K562 (cell line): ENCODE measurements around the gene TLR5. TPM values are rescaled to one million over a fixed set of nuclear protein-coding genes. Genes with fewer than 3 reads are reported as not detected.

Experiments
- BRD9 ChIP-seq: fragments of 450-650 bp; IDR thresholded peaks from 2 replicates; pipeline ENCODE4 v1.6.1; 2018; ENCODE audit warnings: low read depth; ENCODE audit not compliant: partially characterized antibody
- CLOCK ChIP-seq: fragments of 250-450 bp; sonication (Bioruptor Pico); IDR thresholded peaks from 2 replicates; pipeline ENCODE4 v1.4.0; 2020; ENCODE audit warnings: mild to moderate bottlenecking, moderate library complexity, borderline replicate concordance
- MTF1 ChIP-seq: fragments of 250-450 bp; sonication (Bioruptor Pico); IDR thresholded peaks from 2 replicates; pipeline ENCODE4 v1.9.0; 2021; ENCODE audit warnings: moderate library complexity, mild to moderate bottlenecking, inconsistent platforms, borderline replicate concordance
- NR2C2 ChIP-seq, 2 experiments: fragments of 200-800 bp in 1 of 2; sonication (Bioruptor generic) in 1 of 2; sonication (generic) in 1 of 2; formaldehyde crosslinking in 1 of 2; IDR thresholded peaks; 2 replicates each; pipeline versions ENCODE4 v1.6.1 to v1.8.0; 2016 to 2022; ENCODE audit warnings: mild to moderate bottlenecking in 1 of 2, missing compliant biosample characterization in 1 of 2, missing genetic modification characterization in 1 of 2, missing genetic modification reagents in 1 of 2
- PPARD ChIP-seq: fragments of 250-450 bp; sonication (Bioruptor Pico); IDR thresholded peaks from 2 replicates; pipeline ENCODE4 v1.8.0; 2022; ENCODE audit warnings: inconsistent platforms, mild to moderate bottlenecking, moderate library complexity
- PREB ChIP-seq: sonication (generic); formaldehyde crosslinking; IDR thresholded peaks from 2 replicates; pipeline ENCODE4 v1.8.1; 2023; ENCODE audit warnings: mild to moderate bottlenecking, missing genetic modification reagents
- RB1 ChIP-seq: fragments of 450-650 bp; IDR thresholded peaks from 2 replicates; pipeline ENCODE4 v1.6.1; 2017; ENCODE audit warnings: low read depth, mild to moderate bottlenecking
- SMC3 ChIP-seq: conservative IDR thresholded peaks from 2 replicates; pipeline ENCODE4 v1.6.1; 2011; ENCODE audit warnings: low read depth, low read length, improper control_type of control experiment; ENCODE audit not compliant: insufficient read depth
- ZBTB8A ChIP-seq: fragments of 450-650 bp; IDR thresholded peaks from 2 replicates; pipeline ENCODE4 v1.6.1; 2018; ENCODE audit warnings: mild to moderate bottlenecking, moderate library complexity; ENCODE audit not compliant: partially characterized antibody
- ZNF639 ChIP-seq, 2 experiments: fragments of 200-800 bp in 1 of 2; sonication (Bioruptor generic) in 1 of 2; sonication (generic) in 1 of 2; formaldehyde crosslinking in 1 of 2; IDR thresholded peaks in 1 of 2; conservative IDR thresholded peaks in 1 of 2; 2 replicates each; pipeline versions ENCODE4 v1.5.0 to v1.6.1; 2016 to 2020; ENCODE audit warnings: missing compliant biosample characterization in 1 of 2, missing genetic modification characterization in 1 of 2, missing genetic modification reagents in 1 of 2
- ZNF766 ChIP-seq: fragments of 200-800 bp; sonication (Bioruptor generic); conservative IDR thresholded peaks from 2 replicates; pipeline ENCODE4 v1.6.1; 2016; ENCODE audit warnings: missing genetic modification characterization, missing compliant biosample characterization
- polyA plus RNA-seq, 8 experiments: library from polyadenylated mRNA; depleted of rRNA in 4 of 8; stranded (reverse) in 5 of 8; unstranded in 3 of 8; fragments of >200 nt; fragmentation: Nextera tagmentation in 2 of 8; fragmentation: Illumina TruSeq in 1 of 8; extraction: Ambion mirVana in 2 of 8; extraction: Trizol in 1 of 8; gene quantifications; 2 replicates each; pipeline versions ENCODE4 v1.2.1 to v1.2.3, GENCODE V29; 2011 to 2014; ENCODE audit warnings: inconsistent platforms in 1 of 8, missing spikeins in 1 of 8
- total RNA-seq, 7 experiments: library from RNA; depleted of rRNA in 6 of 7; stranded (reverse); fragments of >200 nt in 6 of 7; fragmentation: Illumina TruSeq in 2 of 7; extraction: Trizol in 2 of 7; gene quantifications; 2 replicates each; pipeline versions ENCODE4 v1.2.1 to v1.2.3, GENCODE V29; 2011 to 2021; ENCODE audit warnings: low replicate concordance in 1 of 7

The TLR5 gene
- total and polyA plus RNA-seq, 9 of the 15 experiments (the other 6 are each of a cell fraction or from before 2014, with no cell fraction given) = 0.93 to 7.4 (median 1.9) TPM

- TF ChIP-seq CLOCK (CRISPR knock-in tag) = no peak
- no peak for TF ChIP-seq PPARD (CRISPR knock-in tag)
- TF ChIP-seq PREB = no peak
- no peak for TF ChIP-seq MTF1 (CRISPR knock-in tag)
- TF ChIP-seq SMC3 = no peak
- no peak for TF ChIP-seq NR2C2 (CRISPR knock-in tag; IDR thresholded peaks at IDR 0.05)
- no peak for TF ChIP-seq NR2C2 (tag; IDR thresholded peaks at IDR 0.05)
- no peak for TF ChIP-seq ZNF766
- TF ChIP-seq RB1 = no peak
- TF ChIP-seq BRD9 = no peak
- no peak for TF ChIP-seq ZBTB8A
- TF ChIP-seq ZNF639 (CRISPR knock-in tag; conservative IDR thresholded peaks at IDR 0.05 in 1 of 2, IDR thresholded peaks at IDR 0.05 in 1 of 2) = no peak
These were observed 13.3 kb upstream of the TLR5 start (continued) for GRCh38 chr1:223156343-223156742.
